Measurements from ENCODE around the gene ZNF79.

The ZNF79 gene

GRCh38 chr9:127488946-127489345 lies 64.8 kb downstream of the ZNF79 start:
- intact Hi-C loops (cut with DNase I; ENCODE audit: low total_unique reads), result no loop called here
- no peak overlapping the region for H3K4me3 ChIP-seq
- no peaks in the 10 kb centered on the region for H3K9me3 ChIP-seq
- TF ChIP-seq CTCF (IDR thresholded peaks at IDR 0.05), result no peak
- no peaks in the 10 kb centered on the region for H3K4me1 ChIP-seq
- H3K27me3 ChIP-seq, result no peaks in the 10 kb centered on the region
- no peak for DNase-seq
- H3K27ac ChIP-seq, result no peak overlapping the region
- peaks cover 37 to 98% (median 87%) of the 10 kb centered on the region in 3 donors for H3K36me3 ChIP-seq

- DNase-seq, result no peak
- Histone ChIP-seq H3K4me3 (no peak overlapping the region), H3K4me1 (peaks cover 0 to 4% (median under 1%) of the 10 kb centered on the region in 4 donors), H3K9me3 (no peaks in the 10 kb centered on the region), H3K27me3 (no peaks in the 10 kb centered on the region), H3K36me3 (peaks cover 37 to 97% (median 86%) of the 10 kb centered on the region in 3 donors), H3K27ac (no peak overlapping the region)
- intact Hi-C loops (cut with DNase I; ENCODE audit: low total_unique reads), result no loop called here
- no peak for TF ChIP-seq CTCF (IDR thresholded peaks at IDR 0.05)
These were observed 65.4 kb downstream of the ZNF79 start for GRCh38 chr9:127489471-127490115.

- H3K4me1 ChIP-seq, result peaks cover 0 to 15% (median 7%) of the 10 kb centered on the region in 4 donors
- DNase-seq, result no peak
- peaks cover 32 to 89% (median 78%) of the 10 kb centered on the region in 3 donors for H3K36me3 ChIP-seq
- no peak overlapping the region for H3K4me3 ChIP-seq
- intact Hi-C loops (cut with DNase I; ENCODE audit: low total_unique reads), result no loop called here
- TF ChIP-seq CTCF (IDR thresholded peaks at IDR 0.05), result no peak
- no peaks in the 10 kb centered on the region for H3K27me3 ChIP-seq
- H3K9me3 ChIP-seq, result no peaks in the 10 kb centered on the region
- H3K27ac ChIP-seq, result no peak overlapping the region
These were observed 66.5 kb downstream of the ZNF79 start for GRCh38 chr9:127490535-127491230.

GRCh38 chr9:127491516-127491915 lies 67.3 kb downstream of the ZNF79 start:
- intact Hi-C loops (cut with DNase I; ENCODE audit: low total_unique reads), result no loop called here
- H3K27me3 ChIP-seq, result no peaks in the 10 kb centered on the region
- no peak for TF ChIP-seq CTCF (IDR thresholded peaks at IDR 0.05)
- DNase-seq, result no peak
- no peak overlapping the region for H3K27ac ChIP-seq
- H3K9me3 ChIP-seq, result no peaks in the 10 kb centered on the region
- peaks cover 0 to 20% (median 13%) of the 10 kb centered on the region in 4 donors for H3K4me1 ChIP-seq
- H3K4me3 ChIP-seq, result no peak overlapping the region
- H3K36me3 ChIP-seq, result peaks cover 27 to 89% (median 70%) of the 10 kb centered on the region in 3 donors

- no peak for TF ChIP-seq CTCF (IDR thresholded peaks at IDR 0.05)
- Histone ChIP-seq H3K4me3 (no peak overlapping the region), H3K4me1 (peaks cover 0 to 20% (median 13%) of the 10 kb centered on the region in 4 donors), H3K9me3 (no peaks in the 10 kb centered on the region), H3K36me3 (peaks cover 31 to 89% (median 70%) of the 10 kb centered on the region in 3 donors), H3K27ac (no peak overlapping the region), H3K27me3 (no peaks in the 10 kb centered on the region)
- no peak for DNase-seq
- intact Hi-C loops (cut with DNase I; ENCODE audit: low total_unique reads), result no loop called here
These were observed 68.4 kb downstream of the ZNF79 start for GRCh38 chr9:127492616-127493015.
